HUES64 (cell line): Measurements from ENCODE around the gene SPATS2L.

Source experiments
- H3K27ac ChIP-seq: 2 replicates; pipeline ENCODE4 v1.7.0; 2013; ENCODE audit warnings: low read depth, low read length, inconsistent platforms
- H3K27me3 ChIP-seq: 2 replicates; pipeline ENCODE4 v1.6.1; 2013; ENCODE audit warnings: mild to moderate bottlenecking, low read length; ENCODE audit not compliant: insufficient read depth
- H3K36me3 ChIP-seq: 2 replicates; pipeline ENCODE4 v1.6.1; 2013; ENCODE audit warnings: mild to moderate bottlenecking, low read length; ENCODE audit not compliant: insufficient read depth
- H3K4me1 ChIP-seq: 2 replicates; pipeline ENCODE4 v1.6.1; 2013; ENCODE audit warnings: mild to moderate bottlenecking, low read length, moderate library complexity; ENCODE audit not compliant: insufficient read depth
- H3K4me3 ChIP-seq: 2 replicates; pipeline ENCODE4 v1.5.1; 2013; ENCODE audit warnings: mild to moderate bottlenecking, low read length, moderate library complexity
- H3K9ac ChIP-seq: 2 replicates; pipeline ENCODE4 v1.6.1; 2013; ENCODE audit warnings: mild to moderate bottlenecking, low read depth, low read length
- H3K9me3 ChIP-seq: 2 replicates; pipeline ENCODE4 v1.6.1; 2013; ENCODE audit warnings: low read depth, low read length; ENCODE audit not compliant: insufficient read depth
- whole genome bisulfite sequencing: fragments of 150-250, 120-280 bp; methylation state at CpG from one replicate; pipeline ENCODE4 v1.1.7; 2013; ENCODE audit warnings: missing lambda C conversion rate; 5-methylcytosine and 5-hydroxymethylcytosine counted together

Gene SPATS2L

DNA sequence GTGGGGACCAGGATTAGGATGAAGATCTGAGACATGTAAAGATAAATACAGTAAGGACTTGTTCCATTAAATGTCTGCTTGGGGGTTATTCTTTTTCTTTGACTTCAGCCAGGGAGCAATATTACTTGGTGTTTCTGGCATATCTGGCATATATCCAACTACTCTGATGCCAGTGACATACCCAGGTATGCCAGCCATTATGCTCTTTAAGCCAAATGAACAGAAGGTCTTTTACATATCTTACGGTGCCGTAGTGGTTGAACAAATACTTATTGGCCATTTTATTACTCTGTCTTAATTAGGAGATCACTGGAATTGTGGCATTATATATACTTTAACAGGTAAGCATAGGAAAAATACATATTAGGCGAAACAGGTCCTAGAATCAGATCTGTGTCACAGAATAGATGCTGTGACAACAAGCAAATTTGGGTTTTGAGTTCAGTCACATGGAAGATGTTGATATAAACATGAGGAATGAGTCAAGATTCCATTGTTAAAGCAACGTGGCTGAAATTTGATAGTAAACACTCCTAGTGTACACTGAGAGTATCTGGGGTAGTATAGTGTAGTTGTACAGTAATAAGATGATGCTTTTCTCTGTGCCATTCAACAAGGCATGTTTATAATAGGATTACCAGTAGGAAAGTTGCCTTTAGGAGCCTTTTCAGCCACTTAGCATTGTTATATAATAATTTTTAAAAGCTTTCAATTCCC is 140.8 kb downstream of the SPATS2L start:
- H3K9ac ChIP-seq = no peak overlapping the region
- H3K4me3 ChIP-seq = no peak overlapping the region
- H3K36me3 ChIP-seq = peaks cover 56% of the 10 kb centered on the region
- no peaks in the 10 kb centered on the region for H3K4me1 ChIP-seq
- 96% methylated on average over 4 of the region's 4 CpGs for WGBS
- H3K9me3 ChIP-seq = no peaks in the 10 kb centered on the region
- H3K27me3 ChIP-seq = no peaks in the 10 kb centered on the region
- no peak overlapping the region for H3K27ac ChIP-seq

- Histone ChIP-seq H3K4me3 (no peak overlapping the region), H3K36me3 (peaks cover 46% of the 10 kb centered on the region), H3K9ac (no peak overlapping the region), H3K9me3 (no peaks in the 10 kb centered on the region), H3K27ac (no peak overlapping the region), H3K27me3 (no peaks in the 10 kb centered on the region), H3K4me1 (no peaks in the 10 kb centered on the region)
Observed at GRCh38 chr2:200448455-200448854, 142.0 kb downstream of the SPATS2L start.

GRCh38 chr2:200449149-200449548 is 142.7 kb downstream of the SPATS2L start:
- Histone ChIP-seq H3K9ac (no peak overlapping the region), H3K4me3 (no peak overlapping the region), H3K36me3 (peaks cover 39% of the 10 kb centered on the region), H3K4me1 (no peaks in the 10 kb centered on the region), H3K27me3 (no peaks in the 10 kb centered on the region), H3K27ac (no peak overlapping the region), H3K9me3 (no peaks in the 10 kb centered on the region)
- WGBS = 93% methylated on average over 4 of the region's 4 CpGs

DNA sequence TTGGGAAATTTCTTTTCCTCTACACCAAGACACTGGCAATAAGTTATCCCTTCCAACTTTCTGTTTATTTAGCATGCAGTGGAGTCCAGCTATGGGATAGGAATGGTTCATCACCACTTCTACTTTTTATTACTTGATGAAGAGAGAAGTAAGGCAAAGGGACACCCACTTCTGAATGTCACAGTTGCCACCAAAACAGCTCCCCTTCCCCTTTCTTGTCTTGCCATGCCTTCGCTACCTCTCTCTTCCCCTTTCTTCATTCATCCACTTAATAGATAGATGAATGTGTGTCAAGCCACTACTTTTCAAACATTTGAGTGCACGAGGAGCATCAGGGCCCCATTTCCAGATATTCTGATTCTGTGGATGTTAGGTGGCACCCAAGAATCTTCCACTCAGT is 143.8 kb downstream of the SPATS2L start:
- 100% methylated on average over 2 of the region's 2 CpGs for WGBS
- H3K4me3 ChIP-seq = no peak overlapping the region
- no peak overlapping the region for H3K27ac ChIP-seq
- H3K9ac ChIP-seq = no peak overlapping the region
- H3K9me3 ChIP-seq = no peaks in the 10 kb centered on the region
- H3K36me3 ChIP-seq = peaks cover 30% of the 10 kb centered on the region
- no peaks in the 10 kb centered on the region for H3K27me3 ChIP-seq
- H3K4me1 ChIP-seq = no peaks in the 10 kb centered on the region

GRCh38 chr2:200451511-200451910 is 145.0 kb downstream of the SPATS2L start:
- no peaks in the 10 kb centered on the region for H3K4me1 ChIP-seq
- peaks cover 25% of the 10 kb centered on the region for H3K36me3 ChIP-seq
- 100% methylated on average over 2 of the region's 2 CpGs for WGBS
- H3K9ac ChIP-seq = no peak overlapping the region
- H3K27me3 ChIP-seq = no peaks in the 10 kb centered on the region
- H3K4me3 ChIP-seq = no peak overlapping the region
- H3K9me3 ChIP-seq = no peaks in the 10 kb centered on the region
- no peak overlapping the region for H3K27ac ChIP-seq

GRCh38 chr2:200452377-200452776 is 145.9 kb downstream of the SPATS2L start:
- WGBS = 91% methylated on average over 2 of the region's 2 CpGs
- no peaks in the 10 kb centered on the region for H3K27me3 ChIP-seq
- no peak overlapping the region for H3K9ac ChIP-seq
- no peak overlapping the region for H3K4me3 ChIP-seq
- H3K9me3 ChIP-seq = no peaks in the 10 kb centered on the region
- no peak overlapping the region for H3K27ac ChIP-seq
- no peaks in the 10 kb centered on the region for H3K4me1 ChIP-seq
- peaks cover 18% of the 10 kb centered on the region for H3K36me3 ChIP-seq

DNA sequence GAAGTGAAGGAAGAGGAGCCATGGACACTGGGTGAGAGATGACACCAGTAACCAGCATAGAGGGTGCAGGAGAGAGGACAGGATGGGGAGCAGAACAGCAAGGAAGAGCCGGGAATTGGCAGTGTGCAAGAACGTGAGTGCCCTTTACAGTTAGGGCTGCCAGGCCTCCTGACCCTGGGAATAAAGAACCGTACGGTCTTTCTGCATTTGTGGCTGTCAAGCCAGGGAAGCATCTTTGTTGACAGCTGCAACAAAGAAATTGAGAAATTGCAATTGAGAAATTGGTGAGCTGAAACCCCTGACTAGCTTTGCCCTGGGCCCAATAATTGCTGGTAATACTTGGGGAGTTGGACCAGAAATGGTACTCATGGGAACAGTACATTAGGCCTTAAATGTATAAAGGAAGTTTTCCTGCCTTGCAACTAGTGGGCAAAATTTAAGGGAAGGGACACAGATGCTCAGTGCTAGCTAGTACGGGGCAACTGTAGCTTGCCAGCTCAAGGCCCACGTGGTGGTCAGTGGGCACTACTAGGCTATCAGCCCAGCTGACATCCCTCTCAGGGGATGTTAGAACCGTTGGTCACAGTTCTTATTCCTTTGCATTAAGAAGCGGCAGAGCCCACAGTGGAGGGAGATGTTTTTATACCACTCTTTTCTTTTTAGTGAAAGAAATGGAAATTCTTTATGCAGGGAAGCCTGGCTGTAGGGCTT is 146.8 kb downstream of the SPATS2L start:
- no peak overlapping the region for H3K27ac ChIP-seq
- H3K9ac ChIP-seq = no peak overlapping the region
- 78% methylated on average over 8 of the region's 8 CpGs for WGBS
- peaks cover 19% of the 10 kb centered on the region for H3K36me3 ChIP-seq
- no peaks in the 10 kb centered on the region for H3K4me1 ChIP-seq
- H3K9me3 ChIP-seq = no peaks in the 10 kb centered on the region
- no peaks in the 10 kb centered on the region for H3K27me3 ChIP-seq
- no peak overlapping the region for H3K4me3 ChIP-seq

DNA sequence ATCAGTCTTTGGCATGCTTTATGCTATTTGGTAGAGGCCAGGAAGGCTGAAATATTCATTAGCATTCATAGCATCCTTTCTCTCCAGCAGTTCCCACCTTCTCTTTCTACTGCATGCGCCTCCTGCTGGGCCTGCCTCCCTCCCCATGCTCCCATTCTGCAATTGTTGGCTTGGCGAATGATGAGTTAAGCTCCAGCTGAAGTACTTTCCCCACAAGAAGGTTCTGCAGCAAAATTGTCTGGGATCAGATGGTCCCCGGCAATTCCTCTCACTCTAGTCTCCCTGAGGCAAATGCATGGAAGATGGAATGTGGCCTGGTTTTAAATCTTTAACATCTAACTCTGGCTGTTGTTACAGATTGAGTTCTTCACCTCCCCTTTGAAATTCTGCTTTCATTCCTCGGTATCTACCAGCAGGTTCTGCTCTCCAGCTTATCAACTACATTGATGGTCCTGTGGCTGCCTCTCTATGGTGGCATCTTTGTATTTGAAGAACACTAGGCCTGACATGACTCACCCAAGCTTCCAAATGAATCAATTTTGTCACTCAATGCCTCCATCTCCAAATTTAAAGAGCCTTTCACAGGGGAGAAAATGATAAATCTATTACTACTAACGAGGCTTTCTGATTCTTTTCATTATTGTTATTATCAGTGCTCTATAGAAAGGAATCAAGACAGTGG is 147.5 kb downstream of the SPATS2L start:
- Histone ChIP-seq H3K4me3 (no peak overlapping the region), H3K9ac (no peak overlapping the region), H3K27ac (no peak overlapping the region), H3K36me3 (peaks cover 20% of the 10 kb centered on the region), H3K27me3 (no peaks in the 10 kb centered on the region), H3K9me3 (no peaks in the 10 kb centered on the region), H3K4me1 (no peaks in the 10 kb centered on the region)
- 95% methylated on average over 4 of the region's 5 CpGs for WGBS

DNA sequence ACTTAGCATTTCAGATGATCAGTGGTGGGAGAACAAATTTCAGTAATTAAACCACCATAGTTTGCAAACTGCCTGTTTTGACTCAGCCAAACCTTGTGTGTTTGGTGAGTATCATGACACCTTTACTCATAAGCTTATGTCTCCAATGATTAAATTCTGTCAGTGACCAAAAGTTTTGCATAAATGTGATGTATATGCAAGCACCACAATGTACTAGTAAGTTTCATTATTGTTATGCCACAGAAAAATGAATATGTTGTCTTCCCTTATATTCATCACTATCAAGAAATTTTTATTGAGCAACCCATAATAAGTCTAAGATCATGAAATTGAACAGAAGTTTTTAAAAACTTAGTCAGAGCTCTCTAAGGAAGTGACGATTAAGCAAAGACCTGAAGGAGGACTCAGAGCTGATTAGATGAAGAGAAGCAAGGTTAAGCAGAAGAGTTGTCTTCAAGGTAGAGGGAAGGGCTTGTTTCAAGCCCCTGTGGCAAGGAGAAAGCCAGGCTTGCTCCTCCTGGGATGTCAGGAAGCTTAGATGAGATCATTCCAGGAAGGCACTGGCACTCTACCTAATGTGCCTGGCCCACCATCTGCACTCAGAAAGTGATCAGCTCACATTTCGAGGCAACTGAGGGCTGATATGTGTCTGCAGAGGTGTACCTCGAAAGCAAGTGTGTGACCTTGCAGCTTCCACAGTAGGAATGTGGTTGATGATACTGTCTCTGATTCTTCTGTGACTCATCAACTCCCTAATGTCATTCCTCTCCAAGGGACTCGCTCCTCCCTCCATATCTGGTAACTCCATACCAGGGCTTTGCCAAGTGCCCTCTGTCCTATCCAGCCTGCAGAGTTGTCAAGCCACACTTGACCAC is 148.7 kb downstream of the SPATS2L start:
- WGBS = 95% methylated on average over 4 of the region's 4 CpGs
- Histone ChIP-seq H3K27ac (no peak overlapping the region), H3K4me3 (no peak overlapping the region), H3K4me1 (no peaks in the 10 kb centered on the region), H3K27me3 (no peaks in the 10 kb centered on the region), H3K9ac (no peak overlapping the region), H3K9me3 (no peaks in the 10 kb centered on the region), H3K36me3 (peaks cover 30% of the 10 kb centered on the region)

GRCh38 chr2:200455958-200456421 is 149.5 kb downstream of the SPATS2L start:
- 94% methylated on average over 4 of the region's 4 CpGs for WGBS
- Histone ChIP-seq H3K27ac (no peak overlapping the region), H3K4me3 (no peak overlapping the region), H3K36me3 (peaks cover 26% of the 10 kb centered on the region), H3K4me1 (no peaks in the 10 kb centered on the region), H3K9ac (no peak overlapping the region), H3K27me3 (no peaks in the 10 kb centered on the region), H3K9me3 (no peaks in the 10 kb centered on the region)
